ENCODE results near the gene TAF11L6.
A peak's percentile ranks its signal among the peaks of the same experiment; 100 is the strongest.
"Not testable (repeated sequence)": the region's sequence is repeated elsewhere in the genome, so short reads cannot be mapped to it uniquely, and the experiment has no call there.

TAF11L6 gene
- 0 reads per million in 9 experiments for total RNA-seq

DNA sequence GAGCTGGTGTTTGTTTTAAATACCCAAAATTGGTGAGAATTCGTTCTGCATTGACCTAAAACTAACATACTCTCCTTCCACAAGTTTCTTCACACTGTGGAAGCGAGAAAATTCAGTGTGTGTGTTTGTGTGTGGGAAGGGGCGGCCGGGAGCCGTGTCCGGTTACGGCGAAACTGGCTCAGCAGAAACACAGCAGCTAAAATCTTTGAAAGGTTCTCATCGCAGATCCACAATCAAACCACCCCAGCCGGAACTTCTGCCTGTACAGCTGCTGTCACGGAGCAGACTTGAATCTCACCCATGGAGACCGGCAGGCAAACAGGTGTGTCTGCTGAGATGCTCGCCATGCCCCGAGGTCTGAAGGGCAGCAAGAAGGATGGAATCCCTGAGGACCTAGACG, at the start of gene TAF11L6:
TSS of gene TAF11L6 (plus strand) at position 301 of the 400 bp plus-strand sequence.
- not testable (repeated sequence) for H3K4me1 Mint-ChIP-seq (ENCODE audit: low read depth in 2 of 2); H3K36me3 Mint-ChIP-seq (ENCODE audit: insufficient read depth); H3K4me3 Mint-ChIP-seq; H3K27me3 Mint-ChIP-seq; DNase-seq; H3K9me3 Mint-ChIP-seq; ATAC-seq (replicated peaks); H3K27ac Mint-ChIP-seq

DNA sequence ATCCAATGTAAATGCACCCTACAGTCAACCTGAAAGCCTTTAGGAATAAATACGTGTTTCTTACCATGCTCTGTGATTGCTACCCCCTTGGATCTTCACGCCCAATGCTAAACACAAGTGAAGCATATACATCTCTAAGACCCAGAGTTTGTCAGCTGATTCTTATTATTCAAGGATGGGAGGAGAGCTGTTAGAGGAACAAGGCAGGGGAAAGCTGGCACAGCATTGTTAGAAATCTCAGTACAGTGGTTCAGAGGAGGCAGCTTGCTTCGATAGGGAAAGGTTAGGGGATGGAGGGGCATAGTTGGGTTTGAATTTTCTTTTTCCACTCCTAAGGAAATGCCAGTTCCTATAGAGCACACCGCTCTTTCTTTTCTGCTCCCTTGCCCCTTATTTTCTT, 47.1 kb upstream of the TAF11L6 start:
- no peaks in the 10 kb centered on the region for H3K4me1 Mint-ChIP-seq (ENCODE audit: low read depth in 2 of 2)
- H3K27ac Mint-ChIP-seq, result no peak overlapping the region
- H3K27me3 Mint-ChIP-seq, result no peaks in the 10 kb centered on the region
- H3K36me3 Mint-ChIP-seq (ENCODE audit: insufficient read depth), result no peaks in the 10 kb centered on the region
- peaks cover 8 to 13% of the 10 kb centered on the region in 2 donors for H3K9me3 Mint-ChIP-seq
- no peak for ATAC-seq (replicated peaks)
- H3K4me3 Mint-ChIP-seq, result no peak overlapping the region
- DNase-seq, result no peak

DNA sequence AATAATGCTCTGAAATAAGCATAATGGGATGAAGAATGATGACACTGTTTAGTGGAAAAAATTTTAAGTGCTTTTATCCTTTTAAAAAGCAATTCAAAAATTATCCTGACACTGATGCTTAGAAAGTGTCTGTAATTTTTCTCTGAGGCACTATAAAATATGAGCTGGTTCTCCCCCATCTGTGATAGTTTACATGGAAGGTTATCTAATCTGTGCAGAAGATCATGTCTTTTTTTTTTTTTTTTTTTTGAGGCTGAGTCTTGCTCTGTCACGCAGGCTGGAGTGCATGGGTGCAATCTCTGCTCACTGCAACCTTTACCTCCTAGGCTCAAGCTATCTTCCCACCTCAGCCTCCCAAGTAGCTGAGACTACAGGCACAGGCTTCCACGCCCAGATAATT, 45.7 kb upstream of the TAF11L6 start:
- no peaks in the 10 kb centered on the region for H3K4me1 Mint-ChIP-seq (ENCODE audit: low read depth in 2 of 2)
- H3K27me3 Mint-ChIP-seq, result no peaks in the 10 kb centered on the region
- peaks cover 3 to 18% of the 10 kb centered on the region in 2 donors for H3K9me3 Mint-ChIP-seq
- ATAC-seq (replicated peaks) (no peak), DNase-seq (no peak)
- H3K4me3 Mint-ChIP-seq, result no peak overlapping the region
- no peak overlapping the region for H3K27ac Mint-ChIP-seq
- H3K36me3 Mint-ChIP-seq (ENCODE audit: insufficient read depth), result no peaks in the 10 kb centered on the region

DNA sequence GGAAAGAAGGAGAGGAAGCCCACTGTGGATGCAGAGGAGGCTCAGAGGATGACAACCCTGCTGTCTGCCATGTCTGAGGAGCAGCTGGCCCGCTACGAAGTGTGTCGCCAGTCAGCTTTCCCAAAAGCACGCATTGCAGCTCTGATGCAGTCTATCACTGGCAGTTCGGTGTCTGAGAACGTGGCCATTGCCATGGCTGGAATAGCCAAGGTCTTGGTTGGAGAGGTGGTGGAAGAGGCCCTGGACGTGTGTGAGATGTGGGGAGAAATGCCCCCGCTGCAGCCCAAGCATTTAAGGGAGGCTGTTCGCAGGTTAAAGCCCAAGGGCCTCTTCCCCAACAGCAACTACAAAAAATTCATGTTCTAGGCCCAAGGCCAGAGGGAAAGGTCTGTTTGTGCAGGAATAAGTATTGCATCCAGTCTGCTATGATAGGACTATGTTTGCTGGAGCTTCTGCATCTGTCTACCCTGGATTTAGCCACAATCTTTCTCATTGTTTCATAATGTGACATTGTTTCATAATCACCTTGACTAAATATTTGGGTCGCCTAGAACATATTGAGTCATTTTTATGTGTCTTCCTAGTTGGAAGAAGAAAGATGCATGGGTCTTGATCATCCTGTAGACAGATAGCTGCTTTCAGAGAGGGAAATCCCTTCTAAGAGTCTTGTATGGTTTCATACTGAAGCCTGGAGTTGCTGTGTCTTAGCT, 41.9 kb upstream of the TAF11L6 start:
- not testable (repeated sequence) for H3K36me3 Mint-ChIP-seq (ENCODE audit: insufficient read depth); H3K27ac Mint-ChIP-seq; H3K27me3 Mint-ChIP-seq; ATAC-seq (replicated peaks); H3K4me3 Mint-ChIP-seq; DNase-seq; H3K4me1 Mint-ChIP-seq (ENCODE audit: low read depth in 2 of 2)
- peaks cover 4 to 19% of the 10 kb centered on the region in 2 donors for H3K9me3 Mint-ChIP-seq

DNA sequence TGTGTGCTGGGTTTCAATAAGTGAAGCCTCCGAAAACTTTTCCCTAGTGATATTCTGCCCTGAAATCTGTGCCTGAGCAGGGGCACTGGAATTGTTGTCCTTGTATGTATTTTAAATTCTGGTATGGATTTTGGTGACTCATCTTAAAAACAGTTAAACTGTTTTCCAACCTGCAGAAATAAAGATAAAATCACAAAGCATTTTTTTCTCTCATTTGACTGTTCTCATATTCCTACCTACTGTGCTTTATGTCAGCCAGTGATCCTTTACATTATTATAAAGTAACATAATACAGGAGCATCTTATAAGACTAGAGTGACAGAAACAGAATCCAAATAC, 41.3 kb upstream of the TAF11L6 start:
- ATAC-seq (replicated peaks) (no peak), DNase-seq (no peak)
- Mint-ChIP-seq H3K4me1 (ENCODE audit: low read depth in 2 of 2) (no peaks in the 10 kb centered on the region), H3K4me3 (no peak overlapping the region), H3K27me3 (no peaks in the 10 kb centered on the region), H3K36me3 (ENCODE audit: insufficient read depth) (no peaks in the 10 kb centered on the region), H3K27ac (no peak overlapping the region), H3K9me3 (peaks cover 4 to 19% of the 10 kb centered on the region in 2 donors)

DNA sequence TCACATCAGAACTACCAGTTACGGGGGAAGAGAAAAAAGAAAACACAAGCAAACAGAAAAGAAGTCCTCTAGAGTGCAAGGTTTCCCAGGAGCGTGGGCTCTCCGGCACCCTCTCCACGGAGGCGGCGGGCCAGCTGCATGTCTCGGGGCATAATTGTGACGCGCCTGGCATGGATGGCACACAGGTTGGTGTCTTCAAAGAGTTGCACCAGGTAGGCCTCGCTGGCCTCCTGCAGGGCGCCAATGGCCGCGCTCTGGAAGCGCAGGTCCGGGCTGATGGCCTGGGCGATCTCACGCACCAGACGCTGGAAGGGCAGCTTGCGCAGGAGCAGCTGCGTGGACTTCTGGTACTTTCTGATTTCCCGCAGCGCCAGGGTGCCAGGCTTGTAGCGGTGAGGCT, 37.2 kb upstream of the TAF11L6 start:
- not testable (repeated sequence) for ATAC-seq (replicated peaks); H3K36me3 Mint-ChIP-seq (ENCODE audit: insufficient read depth); H3K27me3 Mint-ChIP-seq; H3K4me3 Mint-ChIP-seq; H3K27ac Mint-ChIP-seq; DNase-seq; H3K4me1 Mint-ChIP-seq (ENCODE audit: low read depth in 2 of 2)
- peaks cover 10 to 26% of the 10 kb centered on the region in 2 donors for H3K9me3 Mint-ChIP-seq

DNA sequence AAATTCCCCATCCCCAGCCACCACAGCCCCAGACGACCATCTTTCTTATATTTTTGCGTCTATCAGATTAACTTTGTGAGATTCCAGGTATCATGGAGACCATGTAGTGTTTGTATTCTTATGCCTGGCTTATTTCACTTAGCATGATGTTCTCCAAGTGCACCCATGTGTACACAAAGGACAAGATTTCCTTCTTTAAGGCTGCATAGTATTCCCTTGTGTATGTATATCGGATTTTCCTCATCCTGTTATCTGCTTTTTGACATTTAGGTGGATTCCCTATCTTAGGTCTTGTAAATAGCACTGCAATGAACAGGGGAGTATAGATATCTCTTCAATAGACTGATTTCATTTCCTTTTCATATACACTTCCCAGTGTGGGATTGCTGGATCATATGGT, 35.7 kb upstream of the TAF11L6 start:
- Mint-ChIP-seq H3K4me1 (ENCODE audit: low read depth in 2 of 2) (no peaks in the 10 kb centered on the region), H3K4me3 (no peak overlapping the region), H3K9me3 (peaks cover 10 to 21% of the 10 kb centered on the region in 2 donors), H3K27ac (no peak overlapping the region), H3K36me3 (ENCODE audit: insufficient read depth) (no peaks in the 10 kb centered on the region), H3K27me3 (no peaks in the 10 kb centered on the region)
- DNase-seq (no peak), ATAC-seq (replicated peaks) (no peak)

DNA sequence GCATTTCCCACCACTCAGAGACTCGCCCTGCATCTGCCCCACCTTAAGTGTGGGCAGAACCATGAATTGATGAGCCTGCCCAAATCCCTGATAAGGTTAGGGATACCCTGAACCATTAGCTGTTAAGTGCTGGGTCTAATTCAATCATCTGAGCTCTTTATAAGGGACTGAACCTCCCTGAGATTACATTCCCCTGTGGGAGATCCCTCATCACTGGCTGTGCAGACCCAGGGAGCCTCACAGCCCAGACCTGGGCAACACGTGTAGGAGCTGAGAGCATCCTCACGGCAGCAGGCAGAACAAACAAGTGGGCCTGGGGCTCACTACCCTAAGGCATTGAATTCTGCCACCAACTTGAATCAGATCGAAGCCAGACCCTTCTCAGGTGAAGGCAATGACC, 31.0 kb upstream of the TAF11L6 start:
- no peak for DNase-seq
- Mint-ChIP-seq H3K9me3 (peaks cover 10 to 20% of the 10 kb centered on the region in 2 donors), H3K27ac (no peak overlapping the region), H3K36me3 (ENCODE audit: insufficient read depth) (no peaks in the 10 kb centered on the region), H3K27me3 (no peaks in the 10 kb centered on the region), H3K4me1 (ENCODE audit: low read depth in 2 of 2) (no peaks in the 10 kb centered on the region), H3K4me3 (no peak overlapping the region)
- ATAC-seq (replicated peaks), result no peak

DNA sequence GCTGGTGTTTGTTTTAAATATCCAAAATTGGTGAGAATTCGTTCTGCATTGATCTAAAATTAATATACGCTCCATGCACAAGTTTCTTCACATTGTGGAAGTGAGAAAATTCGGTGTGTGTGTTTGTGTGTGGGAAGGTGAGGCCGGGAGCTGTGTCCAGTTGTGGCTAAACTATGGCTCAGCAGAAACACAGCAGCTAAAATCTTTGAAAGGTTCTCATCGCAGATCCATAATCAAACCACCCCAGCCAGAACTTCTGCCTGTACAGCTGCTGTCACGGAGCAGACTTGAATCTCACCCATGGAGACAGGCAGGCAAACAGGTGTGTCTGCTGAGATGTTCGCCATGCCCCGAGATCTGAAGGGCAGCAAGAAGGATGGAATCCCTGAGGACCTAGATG, 30.5 kb upstream of the TAF11L6 start, which contains the start of gene TAF11L2:
TSS of gene TAF11L2 (plus strand) at position 301 of the 400 bp plus-strand sequence.
- DNase-seq; H3K4me3 Mint-ChIP-seq; H3K27ac Mint-ChIP-seq; ATAC-seq (replicated peaks); H3K4me1 Mint-ChIP-seq (ENCODE audit: low read depth in 2 of 2); H3K27me3 Mint-ChIP-seq; H3K36me3 Mint-ChIP-seq (ENCODE audit: insufficient read depth): not testable (repeated sequence)
- H3K9me3 Mint-ChIP-seq, result peaks cover 6 to 16% of the 10 kb centered on the region in 2 donors

DNA sequence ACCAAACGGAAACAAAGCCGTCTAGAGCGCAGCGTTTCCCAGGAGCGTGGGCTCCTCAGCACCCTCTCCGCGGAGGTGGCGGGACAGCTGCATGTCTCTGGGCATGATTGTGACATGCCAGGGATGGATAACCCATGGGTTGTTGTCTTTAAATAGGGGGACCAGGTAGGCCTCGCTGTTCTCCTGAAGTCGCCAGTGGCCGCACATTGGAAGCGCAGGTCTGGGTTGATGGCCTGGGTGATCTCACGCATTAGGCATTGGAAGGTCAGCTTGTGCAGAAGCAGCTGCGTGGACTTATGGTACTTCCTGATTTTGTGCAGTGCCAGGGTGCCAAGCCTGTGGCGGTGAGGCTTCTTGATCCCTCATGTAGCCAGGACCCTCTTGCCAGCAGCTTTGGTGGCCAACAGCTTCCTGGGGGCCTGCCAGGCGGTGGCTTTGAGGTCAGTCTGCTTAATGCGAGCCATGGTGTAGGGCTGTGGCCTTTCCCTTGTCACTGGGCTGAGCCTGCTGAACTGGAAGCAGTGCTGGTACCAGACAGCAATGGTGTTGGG, 16.6 kb upstream of the TAF11L6 start:
- no peaks in the 10 kb centered on the region for H3K36me3 Mint-ChIP-seq (ENCODE audit: insufficient read depth)
- ATAC-seq (replicated peaks), result no peak
- no peaks in the 10 kb centered on the region for H3K27me3 Mint-ChIP-seq
- DNase-seq, result no peak
- H3K27ac Mint-ChIP-seq, result no peak overlapping the region
- H3K4me3 Mint-ChIP-seq, result no peak overlapping the region
- H3K4me1 Mint-ChIP-seq (ENCODE audit: low read depth in 2 of 2), result no peaks in the 10 kb centered on the region
- peaks cover 4 to 31% of the 10 kb centered on the region in 2 donors for H3K9me3 Mint-ChIP-seq

DNA sequence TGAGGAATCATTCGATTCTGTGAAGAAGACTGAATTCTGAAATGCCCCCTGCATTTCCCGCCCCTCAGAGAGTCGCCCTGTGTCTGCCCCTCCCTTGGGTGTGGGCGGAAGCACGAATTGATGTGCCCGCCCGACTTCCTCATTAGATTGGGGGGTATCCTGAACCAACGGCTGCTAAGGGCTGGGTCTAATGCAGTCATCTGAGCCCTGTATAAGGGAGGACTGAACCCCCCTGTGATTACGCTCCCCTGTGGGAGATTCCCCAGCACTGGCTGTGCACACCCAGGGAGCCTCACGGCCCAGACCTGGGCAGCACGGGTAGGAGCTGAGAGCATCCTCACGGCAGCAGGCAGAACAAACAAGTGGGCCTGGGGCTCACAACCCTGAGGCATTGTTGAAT, 10.9 kb upstream of the TAF11L6 start:
- H3K4me3 Mint-ChIP-seq; ATAC-seq (replicated peaks); H3K9me3 Mint-ChIP-seq; H3K27ac Mint-ChIP-seq; H3K4me1 Mint-ChIP-seq (ENCODE audit: low read depth in 2 of 2); H3K27me3 Mint-ChIP-seq; H3K36me3 Mint-ChIP-seq (ENCODE audit: insufficient read depth): not testable (repeated sequence)
- DNase-seq, result peak in 1 of 3 experiments; percentile 7

DNA sequence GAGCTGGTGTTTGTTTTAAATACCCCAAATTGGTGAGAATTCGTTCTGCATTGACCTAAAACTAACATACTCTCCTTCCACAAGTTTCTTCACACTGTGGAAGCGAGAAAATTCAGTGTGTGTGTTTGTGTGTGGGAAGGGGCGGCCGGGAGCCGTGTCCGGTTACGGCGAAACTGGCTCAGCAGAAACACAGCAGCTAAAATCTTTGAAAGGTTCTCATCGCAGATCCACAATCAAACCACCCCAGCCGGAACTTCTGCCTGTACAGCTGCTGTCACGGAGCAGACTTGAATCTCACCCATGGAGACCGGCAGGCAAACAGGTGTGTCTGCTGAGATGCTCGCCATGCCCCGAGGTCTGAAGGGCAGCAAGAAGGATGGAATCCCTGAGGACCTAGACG, 10.4 kb upstream of the TAF11L6 start, which contains the start of gene TAF11L3:
TSS of gene TAF11L3 (plus strand) at position 301 of the 400 bp plus-strand sequence.
- H3K27me3 Mint-ChIP-seq; H3K27ac Mint-ChIP-seq; H3K9me3 Mint-ChIP-seq; H3K36me3 Mint-ChIP-seq (ENCODE audit: insufficient read depth); ATAC-seq (replicated peaks); H3K4me3 Mint-ChIP-seq; DNase-seq; H3K4me1 Mint-ChIP-seq (ENCODE audit: low read depth in 2 of 2): not testable (repeated sequence)

DNA sequence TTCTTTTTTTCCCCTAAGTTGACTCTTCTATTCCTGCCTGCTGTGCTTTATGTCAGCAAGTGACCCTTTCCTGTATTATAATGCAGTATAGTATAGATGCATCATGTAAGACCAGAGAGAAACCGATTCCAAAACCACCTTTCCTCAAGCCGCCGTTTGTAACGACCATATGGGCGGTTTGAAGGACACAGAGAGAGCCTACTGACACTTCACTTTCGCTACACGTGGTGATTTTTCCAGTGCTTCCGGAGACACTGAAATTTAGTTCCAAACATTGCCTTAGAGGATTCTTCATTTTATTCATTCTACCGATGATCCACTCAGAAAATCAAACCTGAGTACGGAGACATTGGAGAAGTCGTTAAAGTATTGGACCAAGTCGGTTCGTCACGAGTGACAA, 9.0 kb upstream of the TAF11L6 start:
- not testable (repeated sequence) for H3K27me3 Mint-ChIP-seq; H3K27ac Mint-ChIP-seq; ATAC-seq (replicated peaks); DNase-seq; H3K9me3 Mint-ChIP-seq; H3K36me3 Mint-ChIP-seq (ENCODE audit: insufficient read depth); H3K4me3 Mint-ChIP-seq; H3K4me1 Mint-ChIP-seq (ENCODE audit: low read depth in 2 of 2)

DNA sequence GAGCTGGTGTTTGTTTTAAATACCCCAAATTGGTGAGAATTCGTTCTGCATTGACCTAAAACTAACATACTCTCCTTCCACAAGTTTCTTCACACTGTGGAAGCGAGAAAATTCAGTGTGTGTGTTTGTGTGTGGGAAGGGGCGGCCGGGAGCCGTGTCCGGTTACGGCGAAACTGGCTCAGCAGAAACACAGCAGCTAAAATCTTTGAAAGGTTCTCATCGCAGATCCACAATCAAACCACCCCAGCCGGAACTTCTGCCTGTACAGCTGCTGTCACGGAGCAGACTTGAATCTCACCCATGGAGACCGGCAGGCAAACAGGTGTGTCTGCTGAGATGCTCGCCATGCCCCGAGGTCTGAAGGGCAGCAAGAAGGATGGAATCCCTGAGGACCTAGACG, 7.0 kb upstream of the TAF11L6 start, which contains the start of gene TAF11L4:
TSS of gene TAF11L4 (plus strand) at position 301 of the 400 bp plus-strand sequence.
- H3K27ac Mint-ChIP-seq; H3K36me3 Mint-ChIP-seq (ENCODE audit: insufficient read depth); DNase-seq: not testable (repeated sequence)

More for the DNA sequence above, 7.0 kb upstream of the TAF11L6 start, which contains the start of gene TAF11L4:
- H3K27me3 Mint-ChIP-seq; H3K9me3 Mint-ChIP-seq; H3K4me1 Mint-ChIP-seq (ENCODE audit: low read depth in 2 of 2); H3K4me3 Mint-ChIP-seq; ATAC-seq (replicated peaks): not testable (repeated sequence)

All from effector memory CD8-positive, alpha-beta T cell (primary cell).